BJ (cell line): ENCODE measurements around the gene GTF2H2. TPM values are rescaled to one million over a fixed set of nuclear protein-coding genes. Genes with fewer than 3 reads are reported as not detected.
"Not testable (repeated sequence)": the region's sequence is repeated elsewhere in the genome, so short reads cannot be mapped to it uniquely, and the experiment has no call there.

ENCODE experiments used
- CTCF ChIA-PET: fragments of 350-600 bp; formaldehyde crosslinking; extraction: SDS; loops from one replicate; lab custom pipeline; 2021; ENCODE audit warnings: antibody characterized with exemption, inconsistent platforms; lab: Yijun Ruan, JAX
- POLR2A ChIA-PET: fragments of 300-600 bp; sonication (Branson Sonifier 250); formaldehyde crosslinking; extraction: SDS; loops from one replicate; lab custom pipeline; 2021; ENCODE audit warnings: antibody characterized with exemption; lab: Charles Lee
- DNase-seq: peaks from one replicate; pipeline ENCODE4 v3.0.0-alpha.2; 2011; ENCODE audit warnings: low read depth
- H3K27me3 ChIP-seq: 2 replicates; pipeline ENCODE4 v1.6.0; 2011; ENCODE audit warnings: low read length; ENCODE audit not compliant: control insufficient read depth, insufficient read depth
- H3K36me3 ChIP-seq: 2 replicates; pipeline ENCODE4 v1.5.1; 2011; ENCODE audit warnings: low read length; ENCODE audit not compliant: control insufficient read depth, insufficient read depth
- H3K4me3 ChIP-seq: 2 replicates; pipeline ENCODE4 v1.5.1; 2011; ENCODE audit warnings: low read depth, mild to moderate bottlenecking, control low read depth, low read length
- CTCF ChIP-seq: IDR thresholded peaks from 2 replicates; pipeline ENCODE4 v1.5.1; 2011; ENCODE audit warnings: low read depth, mild to moderate bottlenecking, control low read depth, inconsistent platforms, low read length, moderate library complexity; ENCODE audit not compliant: insufficient read depth
- polyA plus RNA-seq: library from polyadenylated mRNA; depleted of rRNA; stranded (reverse); fragments of >200 nt; gene quantifications from 2 replicates; pipeline ENCODE4 v1.2.3, GENCODE V29; 2011

Gene GTF2H2
- polyA plus RNA-seq, 1 experiment = 2.5 TPM

- POLR2A ChIA-PET, H3K36me3 ChIP-seq, H3K27me3 ChIP-seq, CTCF ChIA-PET, DNase-seq, H3K4me3 ChIP-seq: not testable (repeated sequence)
Observed at GRCh38 chr5:71059426-71059825, 8.1 kb downstream of the GTF2H2 start.

- DNase-seq, H3K36me3 ChIP-seq, H3K4me3 ChIP-seq, CTCF ChIA-PET, H3K27me3 ChIP-seq, POLR2A ChIA-PET: not testable (repeated sequence)
Observed at GRCh38 chr5:71044808-71045207, 22.7 kb downstream of the GTF2H2 start.

- DNase-seq, H3K4me3 ChIP-seq, POLR2A ChIA-PET, CTCF ChIA-PET, H3K27me3 ChIP-seq, H3K36me3 ChIP-seq: not testable (repeated sequence)
Observed at GRCh38 chr5:71044128-71044527, 23.3 kb downstream of the GTF2H2 start.

DNA sequence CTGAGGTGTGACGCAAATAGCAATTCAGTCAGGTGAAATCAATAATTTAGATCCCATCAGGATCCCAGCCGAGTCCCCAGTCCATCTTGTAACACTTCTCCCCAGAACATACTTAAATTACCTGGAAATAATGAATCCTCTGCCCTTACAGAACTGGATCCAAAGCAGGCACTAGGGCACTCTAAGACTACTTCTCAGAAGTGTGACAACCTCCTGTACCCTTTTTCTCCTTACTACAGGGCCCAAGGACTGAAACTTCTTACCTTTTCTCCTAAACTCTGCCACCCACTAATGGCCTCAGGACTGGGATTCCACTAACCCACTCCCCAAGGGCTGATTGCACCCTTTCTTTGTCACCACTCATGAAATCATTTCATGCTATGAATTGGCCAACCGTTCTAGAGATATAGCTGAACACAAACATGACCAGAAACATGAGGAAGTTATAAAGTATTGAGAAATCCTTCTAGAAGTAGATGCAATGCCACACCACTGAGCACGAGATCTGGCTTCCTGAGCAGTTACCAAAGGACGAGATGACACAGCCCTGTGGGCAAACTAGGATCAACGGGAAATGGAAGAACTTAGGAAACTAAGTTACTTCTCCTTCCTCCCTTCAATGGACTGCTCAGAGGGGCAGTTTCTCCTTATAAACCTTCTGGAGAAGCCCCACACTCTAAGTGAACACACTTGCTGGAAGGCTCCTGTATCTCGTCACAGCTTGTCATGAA lies 36.3 kb downstream of the GTF2H2 start:
- H3K4me3 ChIP-seq, DNase-seq, POLR2A ChIA-PET, H3K36me3 ChIP-seq, H3K27me3 ChIP-seq, CTCF ChIA-PET: not testable (repeated sequence)

DNA sequence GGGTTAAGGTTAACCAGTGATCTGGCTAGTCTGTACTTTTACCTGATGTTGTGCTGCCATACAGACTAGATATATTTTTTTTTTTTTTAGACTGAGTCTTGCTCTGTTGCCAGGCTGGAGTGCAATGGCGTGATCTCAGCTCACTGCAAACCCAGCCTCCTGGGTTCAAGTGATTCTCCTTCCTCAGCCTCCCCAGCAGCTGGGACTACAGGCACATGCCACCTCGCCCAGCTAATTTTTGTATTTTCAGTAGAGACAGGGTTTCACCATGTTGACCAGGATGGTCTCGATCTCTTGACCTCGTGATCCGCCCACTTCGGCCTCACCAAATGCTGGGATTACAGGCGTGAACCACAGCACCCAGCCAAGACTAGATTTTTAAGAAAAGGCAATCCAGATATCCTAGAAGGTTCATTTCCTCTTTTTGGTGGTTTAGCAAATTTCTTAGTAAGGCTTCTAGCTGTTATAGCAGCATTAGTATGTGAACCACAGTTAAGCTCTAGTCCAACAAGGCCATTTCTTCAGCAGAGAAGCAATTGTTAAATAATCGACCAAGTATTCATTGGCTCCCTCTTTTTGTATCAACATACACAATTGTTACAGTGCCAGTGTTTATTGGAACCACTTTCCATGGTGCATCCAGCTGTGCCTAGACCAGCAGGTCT lies 42.1 kb downstream of the GTF2H2 start, which contains the start of gene NAIP:
NAIP (minus strand) TSS at position 51 of the 665 bp plus-strand sequence. CDS start 12,424 bp downstream, outside the sequence.
- H3K27me3 ChIP-seq, H3K36me3 ChIP-seq, H3K4me3 ChIP-seq, CTCF ChIA-PET, POLR2A ChIA-PET, DNase-seq: not testable (repeated sequence)

DNA sequence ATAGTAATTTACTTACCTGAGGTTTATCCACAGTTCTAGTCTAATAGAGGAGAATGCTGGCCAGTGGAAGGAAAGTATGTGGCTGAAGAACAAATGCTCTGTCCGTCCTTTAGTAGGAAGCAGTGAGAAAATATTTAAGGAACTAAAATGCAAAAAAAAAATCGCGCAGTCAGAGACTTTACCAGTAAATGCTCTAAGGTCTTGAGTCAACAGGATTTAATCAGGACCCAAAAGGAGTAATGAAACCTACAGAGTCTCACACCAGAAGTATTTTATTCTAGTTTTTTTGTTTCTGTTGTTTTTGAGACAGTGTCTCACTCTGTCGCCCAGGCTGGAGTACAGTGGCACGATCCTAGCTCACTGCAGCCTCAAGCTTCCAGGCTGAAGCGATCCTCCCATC lies 46.8 kb downstream of the GTF2H2 start:
- H3K27me3 ChIP-seq, H3K4me3 ChIP-seq, DNase-seq, POLR2A ChIA-PET, H3K36me3 ChIP-seq, CTCF ChIA-PET: not testable (repeated sequence)

GRCh38 chr5:71018376-71019005 lies 49.0 kb downstream of the GTF2H2 start:
- POLR2A ChIA-PET, CTCF ChIA-PET, H3K4me3 ChIP-seq, H3K27me3 ChIP-seq, DNase-seq, H3K36me3 ChIP-seq: not testable (repeated sequence)

DNA sequence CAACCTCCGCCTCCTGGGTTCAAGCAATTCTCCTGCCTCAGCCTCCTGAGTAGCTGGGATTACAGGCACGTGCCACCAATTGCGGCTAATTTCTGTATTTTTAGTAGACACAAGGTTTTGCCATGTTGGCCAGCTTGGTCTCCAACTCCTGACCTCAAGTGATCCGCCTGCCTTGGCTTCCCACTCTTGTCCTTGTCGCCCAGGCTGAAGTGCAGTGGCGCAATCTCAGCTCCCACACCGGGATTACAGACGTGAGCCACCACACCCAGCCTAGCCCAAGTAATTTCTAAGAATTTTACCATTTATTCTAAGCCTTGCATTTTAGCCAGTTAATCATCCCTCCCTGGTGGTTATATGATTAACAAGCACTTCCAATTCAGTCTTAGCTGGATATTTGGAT lies 53.3 kb downstream of the GTF2H2 start:
- Histone ChIP-seq H3K36me3 (no peaks in the 10 kb centered on the region), H3K4me3 (no peak overlapping the region), H3K27me3 (peaks cover 2% of the 10 kb centered on the region; the same call in 1 of the 2 replicates)
- no peak for TF ChIP-seq CTCF
- ChIA-PET POLR2A (no interaction called here), CTCF (no interaction called here)
- DNase-seq = no peak
